HUES64 (cell line): Measurements from ENCODE around the gene ESRRB.
A peak's percentile ranks its signal among the peaks of the same experiment; 100 is the strongest.

ENCODE experiments used
- H3K27ac ChIP-seq: 2 replicates; pipeline ENCODE4 v1.7.0; 2013; ENCODE audit warnings: low read depth, low read length, inconsistent platforms
- H3K27me3 ChIP-seq: 2 replicates; pipeline ENCODE4 v1.6.1; 2013; ENCODE audit warnings: mild to moderate bottlenecking, low read length; ENCODE audit not compliant: insufficient read depth
- H3K36me3 ChIP-seq: 2 replicates; pipeline ENCODE4 v1.6.1; 2013; ENCODE audit warnings: mild to moderate bottlenecking, low read length; ENCODE audit not compliant: insufficient read depth
- H3K4me1 ChIP-seq: 2 replicates; pipeline ENCODE4 v1.6.1; 2013; ENCODE audit warnings: mild to moderate bottlenecking, low read length, moderate library complexity; ENCODE audit not compliant: insufficient read depth
- H3K4me3 ChIP-seq: 2 replicates; pipeline ENCODE4 v1.5.1; 2013; ENCODE audit warnings: mild to moderate bottlenecking, low read length, moderate library complexity
- H3K9ac ChIP-seq: 2 replicates; pipeline ENCODE4 v1.6.1; 2013; ENCODE audit warnings: mild to moderate bottlenecking, low read depth, low read length
- H3K9me3 ChIP-seq: 2 replicates; pipeline ENCODE4 v1.6.1; 2013; ENCODE audit warnings: low read depth, low read length; ENCODE audit not compliant: insufficient read depth
- WGBS: fragments of 150-250, 120-280 bp; methylation state at CpG from one replicate; pipeline ENCODE4 v1.1.7; 2013; ENCODE audit warnings: missing lambda C conversion rate; 5-methylcytosine and 5-hydroxymethylcytosine counted together

Gene ESRRB

DNA sequence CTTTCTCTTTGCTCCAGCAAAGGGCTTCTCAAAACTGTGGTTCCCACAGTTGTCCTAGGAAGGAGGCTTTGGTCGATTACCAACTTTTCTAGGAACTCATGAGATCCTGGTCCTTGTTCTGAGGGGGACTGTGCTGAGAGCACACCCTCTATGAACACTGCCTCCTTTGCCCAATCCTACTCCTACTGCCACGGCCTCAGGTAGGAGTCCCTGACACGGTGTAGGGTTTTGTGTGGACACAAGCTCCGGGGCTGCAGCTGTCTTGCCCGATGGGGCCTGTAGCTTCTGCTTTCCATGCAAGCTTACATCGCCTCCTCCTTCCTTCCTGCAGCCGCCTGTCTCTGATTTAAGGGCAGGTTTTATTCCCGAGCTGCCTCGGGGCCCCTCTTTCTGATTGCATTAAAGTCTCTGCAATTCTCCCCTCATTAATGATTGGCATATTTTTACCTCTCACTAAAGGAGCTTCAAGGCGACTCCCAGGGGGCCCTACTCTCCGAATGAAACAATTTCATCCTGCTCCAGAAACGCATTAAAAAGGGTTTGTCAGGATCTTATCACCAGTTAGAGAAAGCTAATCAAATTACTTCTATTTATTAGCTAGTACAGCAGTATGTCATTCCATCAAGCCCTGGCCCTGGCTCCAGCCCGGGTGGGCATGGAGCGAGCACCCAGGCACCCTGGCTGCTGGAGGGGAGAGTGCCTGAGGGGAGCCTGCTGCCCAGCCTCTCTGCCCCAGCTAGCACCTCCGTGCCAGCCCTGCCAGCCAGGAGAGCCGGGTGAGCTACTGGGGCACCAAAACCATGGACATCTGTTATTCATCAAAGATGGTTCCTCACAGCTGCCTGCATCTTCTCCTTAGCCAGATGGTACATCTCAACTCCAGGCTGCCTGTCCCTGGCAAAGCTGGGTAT is 38.0 kb upstream of the ESRRB start:
- Histone ChIP-seq H3K27ac (no peak overlapping the region), H3K36me3 (no peaks in the 10 kb centered on the region), H3K27me3 (no peaks in the 10 kb centered on the region; the same call in 1 of the 2 replicates), H3K9me3 (no peaks in the 10 kb centered on the region), H3K4me1 (0 out of 2 replicates have a peak, but pooled peaks cover 10% of the 10 kb centered on the region), H3K9ac (no peak overlapping the region), H3K4me3 (no peak overlapping the region)
- 88% methylated on average over 16 of the region's 16 CpGs for WGBS

DNA sequence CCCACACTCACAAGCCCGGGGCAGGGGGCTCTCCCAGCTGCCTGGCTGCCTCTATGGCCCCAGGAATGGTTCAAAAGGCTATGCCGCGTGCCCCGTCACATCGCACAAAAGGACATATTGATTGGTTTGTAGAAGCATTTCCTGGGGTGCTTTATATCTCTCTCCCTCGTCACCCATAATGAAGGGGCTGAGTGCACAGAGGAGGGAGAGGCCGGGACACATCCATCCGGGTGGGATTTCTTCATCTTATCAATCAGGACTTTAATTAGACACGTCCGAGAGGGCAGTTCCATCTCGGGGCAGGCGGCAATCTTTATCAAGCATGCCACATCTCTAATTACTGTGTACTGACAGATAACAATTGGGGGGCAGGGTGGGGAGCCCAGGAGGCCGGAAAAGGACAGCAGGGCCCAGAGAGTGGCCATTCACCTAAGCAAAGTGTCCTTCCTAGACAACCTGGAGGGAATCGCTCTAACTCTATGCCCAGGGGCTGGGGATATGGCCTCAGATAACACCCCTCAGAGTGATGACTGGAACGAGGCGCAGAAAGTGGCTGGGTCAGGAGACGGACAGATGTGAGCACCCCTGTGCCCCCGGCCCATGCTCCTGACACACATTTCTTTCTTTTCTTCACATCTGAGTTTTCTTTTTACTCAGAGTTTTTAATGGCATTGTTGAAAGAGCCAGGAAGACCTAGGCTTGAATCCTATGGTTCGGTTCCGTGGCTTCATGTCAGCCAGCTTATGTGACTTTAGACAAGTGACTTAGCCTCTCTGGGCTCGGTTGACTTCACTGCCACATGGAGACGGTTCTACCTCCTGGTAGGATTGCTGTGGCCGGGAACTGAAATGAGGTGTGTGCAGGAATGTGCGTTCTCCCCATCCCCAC is 36.0 kb upstream of the ESRRB start:
- Histone ChIP-seq H3K36me3 (no peaks in the 10 kb centered on the region), H3K9ac (no peak overlapping the region), H3K9me3 (no peaks in the 10 kb centered on the region), H3K4me1 (0 out of 2 replicates have a peak, but pooled peaks cover 4% of the 10 kb centered on the region), H3K4me3 (no peak overlapping the region), H3K27ac (no peak overlapping the region), H3K27me3 (no peaks in the 10 kb centered on the region; the same call in 1 of the 2 replicates)
- WGBS: 86% methylated on average over 22 of the region's 24 CpGs

DNA sequence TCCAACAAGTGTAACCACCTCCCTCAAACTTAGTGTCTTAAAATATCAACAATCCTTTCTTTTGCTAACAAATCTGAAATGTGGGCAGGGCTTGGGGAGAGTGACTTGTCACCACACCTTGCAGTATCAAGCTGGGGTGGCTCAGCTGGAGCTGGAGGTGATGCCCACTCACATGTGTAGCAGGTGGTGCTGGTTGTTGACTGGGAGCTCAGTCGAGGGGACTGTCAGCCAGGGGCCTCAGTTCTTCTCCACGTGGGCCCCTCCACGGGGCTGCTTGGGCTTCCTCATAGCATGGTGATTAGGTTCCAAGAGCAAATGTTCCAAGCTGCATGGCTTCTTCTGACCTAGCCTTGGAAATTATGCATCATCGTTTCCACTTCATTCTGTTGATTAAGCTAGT is 32.6 kb upstream of the ESRRB start:
- Histone ChIP-seq H3K9ac (no peak overlapping the region), H3K9me3 (no peaks in the 10 kb centered on the region), H3K4me1 (peaks cover 9% of the 10 kb centered on the region; the same call in 1 of the 2 replicates), H3K27ac (no peak overlapping the region), H3K36me3 (no peaks in the 10 kb centered on the region), H3K27me3 (no peaks in the 10 kb centered on the region; the same call in 1 of the 2 replicates), H3K4me3 (no peak overlapping the region)
- WGBS: 88% methylated on average over 4 of the region's 4 CpGs

- peaks cover 19% of the 10 kb centered on the region; the same call in 1 of the 2 replicates for H3K4me1 ChIP-seq
- no peak overlapping the region for H3K9ac ChIP-seq
- H3K9me3 ChIP-seq: no peaks in the 10 kb centered on the region
- H3K27ac ChIP-seq: no peak overlapping the region
- H3K4me3 ChIP-seq: no peak overlapping the region
- WGBS: 78% methylated on average over 8 of the region's 8 CpGs
- peaks cover 4% of the 10 kb centered on the region; the same call in 1 of the 2 replicates for H3K27me3 ChIP-seq
- H3K36me3 ChIP-seq: no peaks in the 10 kb centered on the region
Observed at GRCh38 chr14:76346391-76347160, 29.4 kb upstream of the ESRRB start.

- H3K36me3 ChIP-seq: no peaks in the 10 kb centered on the region
- H3K9me3 ChIP-seq: no peaks in the 10 kb centered on the region
- no peak overlapping the region for H3K27ac ChIP-seq
- WGBS: 17% methylated on average over 8 of the region's 8 CpGs
- peaks cover 22% of the 10 kb centered on the region for H3K4me1 ChIP-seq
- H3K4me3 ChIP-seq: no peak overlapping the region
- peaks cover 17% of the 10 kb centered on the region for H3K27me3 ChIP-seq
- no peak overlapping the region for H3K9ac ChIP-seq
Observed at GRCh38 chr14:76348898-76349297, 27.0 kb upstream of the ESRRB start.

- Histone ChIP-seq H3K9ac (no peak overlapping the region), H3K27me3 (peaks cover 17% of the 10 kb centered on the region), H3K4me1 (peaks cover 22% of the 10 kb centered on the region), H3K4me3 (no peak overlapping the region), H3K27ac (no peak overlapping the region), H3K9me3 (no peaks in the 10 kb centered on the region), H3K36me3 (no peaks in the 10 kb centered on the region)
- WGBS: 91% methylated on average over 4 of the region's 4 CpGs
Observed at GRCh38 chr14:76349993-76350392, 25.9 kb upstream of the ESRRB start.

- Histone ChIP-seq H3K27me3 (peaks cover 17% of the 10 kb centered on the region), H3K27ac (no peak overlapping the region), H3K9ac (no peak overlapping the region), H3K36me3 (no peaks in the 10 kb centered on the region), H3K4me1 (peaks cover 22% of the 10 kb centered on the region), H3K4me3 (no peak overlapping the region), H3K9me3 (no peaks in the 10 kb centered on the region)
- WGBS: 93% methylated on average over 5 of the region's 5 CpGs
Observed at GRCh38 chr14:76350671-76351070, 25.3 kb upstream of the ESRRB start.

DNA sequence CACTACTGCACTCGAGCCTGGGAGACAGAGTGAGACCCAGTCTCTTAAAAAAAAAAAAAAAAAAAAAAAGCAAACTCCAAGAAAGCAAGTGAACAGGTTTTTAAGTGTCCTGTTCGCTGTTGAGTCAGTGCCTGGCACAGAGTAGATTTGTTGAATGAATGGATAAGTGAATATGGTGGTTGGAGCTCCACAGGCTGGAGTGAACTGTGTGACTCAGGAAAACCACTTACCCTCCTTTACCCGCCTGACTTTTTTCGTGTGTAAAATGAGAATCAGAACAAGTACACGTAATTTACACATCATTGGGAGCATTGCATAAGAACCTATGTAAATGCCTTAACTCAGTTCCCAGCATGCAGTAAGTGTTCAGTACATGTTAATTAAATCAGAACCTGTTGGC is 24.0 kb upstream of the ESRRB start:
- no peak overlapping the region for H3K4me3 ChIP-seq
- peaks cover 17% of the 10 kb centered on the region for H3K27me3 ChIP-seq
- H3K27ac ChIP-seq: no peak overlapping the region
- no peaks in the 10 kb centered on the region for H3K36me3 ChIP-seq
- H3K9me3 ChIP-seq: no peaks in the 10 kb centered on the region
- 86% methylated on average over 4 of the region's 5 CpGs for WGBS
- H3K9ac ChIP-seq: no peak overlapping the region
- peaks cover 22% of the 10 kb centered on the region for H3K4me1 ChIP-seq

DNA sequence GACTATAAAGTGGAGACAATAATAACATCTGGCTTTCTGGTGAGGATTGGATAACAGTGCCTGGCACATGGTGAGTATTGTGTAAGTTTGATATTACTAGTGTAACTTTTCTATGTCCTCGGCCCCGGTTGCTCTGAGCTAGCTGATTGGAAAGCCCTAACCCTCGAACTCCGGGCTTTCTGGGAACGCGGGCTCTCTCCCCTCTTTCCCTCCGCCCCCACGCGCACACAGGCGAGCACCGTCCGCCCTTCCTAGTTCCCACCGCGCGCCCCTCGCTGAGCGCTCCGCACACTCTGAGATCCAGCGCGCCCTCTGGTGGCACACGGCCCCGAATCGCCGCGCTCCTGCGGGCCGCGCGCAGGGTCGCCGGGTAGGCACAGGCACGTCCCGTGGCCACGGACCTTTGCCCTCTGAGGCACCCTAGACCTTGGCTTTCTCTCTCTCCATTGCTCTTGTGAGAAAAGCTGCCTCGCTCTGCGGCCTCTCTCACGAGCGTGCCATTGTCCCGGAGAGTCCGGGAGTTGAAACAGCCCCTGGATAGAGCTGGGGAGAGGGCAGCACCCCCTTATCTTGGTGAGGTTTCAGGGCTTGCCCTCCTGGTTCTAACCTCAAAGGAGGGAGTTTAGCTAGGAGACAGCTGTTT is 23.2 kb upstream of the ESRRB start:
- Histone ChIP-seq H3K9me3 (no peaks in the 10 kb centered on the region), H3K36me3 (no peaks in the 10 kb centered on the region), H3K27ac (no peak overlapping the region), H3K27me3 (peaks cover 17% of the 10 kb centered on the region), H3K4me3 (peak overlapping the region; percentile 29; the same call in 1 of the 2 replicates), H3K4me1 (peaks cover 22% of the 10 kb centered on the region), H3K9ac (0 out of 2 replicates have a peak overlapping the region, but pooled peaks have one; percentile 28)
- 8% methylated on average over 40 of the region's 40 CpGs for WGBS

GRCh38 chr14:76354310-76354709 is 21.6 kb upstream of the ESRRB start:
- Histone ChIP-seq H3K36me3 (no peaks in the 10 kb centered on the region), H3K27ac (no peak overlapping the region), H3K9ac (no peak overlapping the region), H3K4me3 (no peak overlapping the region), H3K9me3 (no peaks in the 10 kb centered on the region), H3K4me1 (peaks cover 9% of the 10 kb centered on the region), H3K27me3 (peaks cover 17% of the 10 kb centered on the region)
- WGBS: 96% methylated on average over 4 of the region's 4 CpGs
